ENCODE measurements around the gene S100A11.
"Not testable (repeated sequence)": the region's sequence is repeated elsewhere in the genome, so short reads cannot be mapped to it uniquely, and the experiment has no call there.

Gene S100A11

DNA sequence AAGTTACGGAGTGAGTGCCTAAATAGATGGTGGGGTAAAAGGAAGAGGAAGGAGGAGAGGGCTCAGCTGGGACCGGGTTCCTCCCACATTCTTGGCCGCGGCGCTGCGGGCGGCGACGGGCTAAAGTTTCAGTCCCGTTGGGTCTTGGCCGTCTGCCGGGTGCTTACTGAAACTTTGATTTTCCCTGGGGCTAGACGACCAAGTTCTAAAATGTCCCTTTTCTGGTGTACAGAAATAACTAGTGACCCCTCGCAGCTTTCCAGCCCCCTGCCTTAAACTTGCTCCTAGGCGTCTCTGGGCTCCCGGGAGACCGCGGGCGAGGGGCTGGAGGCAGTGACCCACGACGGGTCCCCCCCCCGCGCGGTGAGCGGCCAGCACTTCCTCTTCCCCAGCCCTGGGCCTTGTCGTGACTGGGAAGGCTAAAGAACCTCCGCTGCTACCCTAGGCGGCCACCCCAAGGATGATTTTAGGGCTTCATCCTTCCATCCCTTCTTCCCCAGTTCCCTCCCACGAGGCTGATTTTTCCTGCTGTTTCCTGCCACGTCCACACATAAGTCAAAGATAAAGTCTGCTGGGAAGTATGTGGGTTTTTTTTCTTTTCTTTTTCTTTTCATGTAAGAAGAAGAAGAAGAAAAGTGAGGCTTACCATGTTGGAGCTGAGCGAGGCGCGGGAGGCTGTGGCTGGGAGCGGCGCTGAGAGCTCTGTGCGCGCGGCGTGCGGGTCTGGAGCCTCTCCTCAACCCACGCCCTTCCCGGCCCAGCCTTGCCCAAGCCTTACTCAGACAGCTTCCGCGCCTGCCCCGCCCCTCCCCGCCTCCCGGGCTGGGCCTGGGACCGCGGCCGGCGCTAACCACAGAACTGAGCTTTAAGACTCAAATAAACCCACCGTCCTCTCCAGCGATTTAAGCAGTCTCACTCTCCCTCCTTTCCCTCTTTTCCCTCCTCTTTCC, at the start of gene S100A11:
Gene S100A11, minus strand, starts transcription at position 738 of the 950 bp plus-strand sequence. Its CDS starts 89 bp downstream, at position 649.
- Mint-ChIP-seq H3K4me1 (ENCODE audit: low read depth) (peaks cover 21% of the 10 kb centered on the region), H3K27ac (peak within 1 kb of the TSS; percentile 100), H3K9me3 (no peaks in the 10 kb centered on the region), H3K36me3 (ENCODE audit: low read depth) (peaks cover 55% of the 10 kb centered on the region), H3K27me3 (no peaks in the 10 kb centered on the region), H3K4me3 (peak within 1 kb of the TSS; percentile 97)
- intact Hi-C loops (cut with micrococcal nuclease): loop anchor here (1.0 to 5.0 kb wide), 2 partner anchors 12 to 34 kb away; no protein-coding TSS in a partner anchor

DNA sequence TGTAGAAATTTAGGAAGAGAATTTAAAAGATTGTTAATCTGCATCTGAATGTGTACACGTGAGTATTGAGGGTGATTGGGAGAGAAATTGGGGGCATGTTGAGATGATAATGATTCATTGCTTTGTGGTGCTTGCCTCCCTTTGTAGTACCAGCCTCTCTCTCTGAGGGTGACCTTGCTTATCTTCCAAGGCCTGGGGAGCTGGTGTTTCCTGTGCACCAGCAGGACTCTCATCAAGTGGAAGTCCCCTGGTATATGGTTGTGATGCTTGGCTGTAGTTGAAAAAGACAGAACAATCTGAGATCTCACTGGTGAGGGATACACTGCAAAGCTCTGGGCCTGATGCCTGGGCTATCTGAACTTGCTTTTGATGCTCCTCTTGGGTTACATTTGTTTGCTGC, 48.0 kb upstream of the S100A11 start:
- intact Hi-C loops (cut with micrococcal nuclease): no loop called here
- Mint-ChIP-seq H3K27me3 (peaks cover 19% of the 10 kb centered on the region), H3K4me3 (no peak overlapping the region), H3K9me3 (no peaks in the 10 kb centered on the region), H3K27ac (no peak overlapping the region), H3K36me3 (ENCODE audit: low read depth) (no peaks in the 10 kb centered on the region), H3K4me1 (ENCODE audit: low read depth) (peaks cover under 1% of the 10 kb centered on the region)

- peaks cover 26% of the 10 kb centered on the region for H3K27me3 Mint-ChIP-seq
- H3K4me3 Mint-ChIP-seq; H3K4me1 Mint-ChIP-seq (ENCODE audit: low read depth); intact Hi-C loops (cut with micrococcal nuclease); H3K9me3 Mint-ChIP-seq; H3K36me3 Mint-ChIP-seq (ENCODE audit: low read depth); H3K27ac Mint-ChIP-seq: not testable (repeated sequence)
Measured at GRCh38 chr1:152081026-152081425, 44.2 kb upstream of the S100A11 start.

DNA sequence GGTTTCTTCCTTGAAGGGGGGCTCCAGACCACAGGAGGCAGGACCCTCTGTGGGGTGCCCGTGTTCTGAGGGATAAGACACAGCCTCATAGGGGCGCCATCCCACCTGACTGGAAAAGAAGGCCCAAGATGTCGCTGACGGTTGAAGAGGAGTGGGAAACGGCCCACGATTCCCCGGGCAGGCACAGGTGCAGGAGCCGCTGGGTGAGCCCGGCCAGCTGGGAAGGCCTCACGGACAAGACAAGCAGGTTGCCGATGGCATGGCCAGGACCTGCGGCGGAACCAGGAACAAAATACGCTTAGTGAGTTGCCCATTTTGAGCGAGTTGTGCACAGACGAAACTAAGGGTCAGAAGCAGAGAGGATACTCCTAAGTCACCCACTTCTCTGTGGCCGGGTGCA, 43.7 kb upstream of the S100A11 start:
- H3K27ac Mint-ChIP-seq; H3K4me3 Mint-ChIP-seq; intact Hi-C loops (cut with micrococcal nuclease); H3K9me3 Mint-ChIP-seq; H3K4me1 Mint-ChIP-seq (ENCODE audit: low read depth); H3K36me3 Mint-ChIP-seq (ENCODE audit: low read depth): not testable (repeated sequence)
- peaks cover 26% of the 10 kb centered on the region for H3K27me3 Mint-ChIP-seq

DNA sequence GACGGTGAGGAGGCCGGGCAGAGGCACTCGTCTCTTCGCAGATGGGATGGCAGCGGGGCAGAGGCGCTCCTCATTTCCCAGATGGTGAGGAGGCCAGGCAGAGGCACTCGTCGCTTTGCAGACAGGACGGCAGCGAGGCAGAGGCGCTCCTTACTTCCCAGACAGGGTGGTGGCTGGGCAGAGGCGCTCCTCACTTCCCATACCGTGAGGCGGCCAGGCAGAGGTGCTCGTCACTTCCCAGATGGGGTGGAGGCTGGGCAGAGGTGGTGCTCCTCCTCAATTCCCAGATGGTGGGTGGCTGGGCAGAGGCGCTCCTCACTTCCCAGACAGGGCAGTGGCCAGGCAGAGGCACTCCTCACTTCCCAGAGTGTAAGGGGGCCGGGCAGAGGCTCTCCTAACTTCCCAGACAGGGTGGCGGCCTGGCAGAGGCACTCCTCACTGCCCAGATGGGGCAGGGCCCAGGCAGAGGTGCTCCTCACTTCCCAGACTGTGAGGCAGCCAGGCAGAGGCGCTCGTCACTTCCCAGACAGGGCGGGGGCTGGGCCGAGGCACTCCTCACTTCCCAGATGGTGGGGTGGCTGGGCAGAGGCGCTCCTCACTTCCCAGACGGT, 42.1 kb upstream of the S100A11 start:
- Mint-ChIP-seq H3K36me3 (ENCODE audit: low read depth) (no peaks in the 10 kb centered on the region), H3K9me3 (no peaks in the 10 kb centered on the region), H3K27ac (no peak overlapping the region), H3K27me3 (peaks cover 30% of the 10 kb centered on the region), H3K4me1 (ENCODE audit: low read depth) (no peaks in the 10 kb centered on the region), H3K4me3 (no peak overlapping the region)
- intact Hi-C loops (cut with micrococcal nuclease): no loop called here

DNA sequence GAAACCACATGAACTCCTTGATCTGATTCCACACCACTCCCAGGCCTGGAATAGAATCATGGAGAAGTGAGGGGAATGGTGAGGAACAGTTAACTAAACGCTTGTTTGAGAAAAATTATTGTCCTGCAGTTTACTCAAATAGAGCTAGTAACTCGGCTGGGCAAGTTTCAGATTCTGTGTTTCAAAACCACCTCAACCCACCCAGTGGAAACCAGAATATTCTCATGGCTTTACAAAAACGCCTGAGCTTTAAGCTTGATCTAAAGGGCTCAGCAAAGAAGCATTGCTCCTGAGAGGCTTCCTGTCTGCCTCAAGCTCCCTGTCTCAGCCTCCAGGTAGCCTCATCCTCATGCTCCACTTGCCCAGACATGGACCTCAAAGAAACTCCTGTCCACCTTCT, 35.5 kb upstream of the S100A11 start:
- no peaks in the 10 kb centered on the region for H3K36me3 Mint-ChIP-seq (ENCODE audit: low read depth)
- intact Hi-C loops (cut with micrococcal nuclease): no loop called here
- no peak overlapping the region for H3K27ac Mint-ChIP-seq
- H3K9me3 Mint-ChIP-seq: no peaks in the 10 kb centered on the region
- peaks cover 4% of the 10 kb centered on the region for H3K4me1 Mint-ChIP-seq (ENCODE audit: low read depth)
- no peak overlapping the region for H3K4me3 Mint-ChIP-seq
- H3K27me3 Mint-ChIP-seq: peaks cover 37% of the 10 kb centered on the region

- no peak overlapping the region for H3K4me3 Mint-ChIP-seq
- intact Hi-C loops (cut with micrococcal nuclease): no loop called here
- peaks cover 11% of the 10 kb centered on the region for H3K4me1 Mint-ChIP-seq (ENCODE audit: low read depth)
- no peak overlapping the region for H3K27ac Mint-ChIP-seq
- peaks cover 39% of the 10 kb centered on the region for H3K27me3 Mint-ChIP-seq
- no peaks in the 10 kb centered on the region for H3K9me3 Mint-ChIP-seq
- no peaks in the 10 kb centered on the region for H3K36me3 Mint-ChIP-seq (ENCODE audit: low read depth)
Measured at GRCh38 chr1:152071123-152071522, 34.3 kb upstream of the S100A11 start.

GRCh38 chr1:152067929-152068328, 31.1 kb upstream of the S100A11 start:
- Mint-ChIP-seq H3K4me1 (ENCODE audit: low read depth) (peaks cover 11% of the 10 kb centered on the region), H3K9me3 (peaks cover 7% of the 10 kb centered on the region), H3K27me3 (peaks cover 38% of the 10 kb centered on the region), H3K27ac (no peak overlapping the region), H3K36me3 (ENCODE audit: low read depth) (no peaks in the 10 kb centered on the region), H3K4me3 (no peak overlapping the region)
- intact Hi-C loops (cut with micrococcal nuclease): no loop called here

DNA sequence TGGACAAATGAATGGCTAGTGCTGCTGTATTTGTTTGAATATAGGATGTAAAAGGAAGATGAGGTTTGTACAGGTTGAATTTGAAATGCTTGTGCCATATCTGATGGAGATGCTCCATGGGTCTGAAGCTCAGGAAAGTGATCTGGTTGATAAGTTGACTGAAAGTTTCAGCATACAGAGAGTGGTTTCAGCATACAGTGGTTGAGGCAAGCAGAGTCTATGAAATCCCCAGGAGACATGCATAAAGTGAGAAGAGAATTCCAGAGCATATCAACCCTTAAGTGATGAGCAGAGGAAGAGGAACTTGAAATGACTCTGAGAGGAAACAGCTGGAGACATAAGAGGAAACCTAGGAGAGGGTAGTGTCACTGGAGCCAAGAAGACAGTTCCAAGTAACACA, 30.3 kb upstream of the S100A11 start:
- no peak overlapping the region for H3K27ac Mint-ChIP-seq
- H3K9me3 Mint-ChIP-seq: peaks cover 7% of the 10 kb centered on the region
- no peak overlapping the region for H3K4me3 Mint-ChIP-seq
- peaks cover 30% of the 10 kb centered on the region for H3K27me3 Mint-ChIP-seq
- intact Hi-C loops (cut with micrococcal nuclease): no loop called here
- H3K4me1 Mint-ChIP-seq (ENCODE audit: low read depth): peaks cover 11% of the 10 kb centered on the region
- no peaks in the 10 kb centered on the region for H3K36me3 Mint-ChIP-seq (ENCODE audit: low read depth)

- peaks cover 4% of the 10 kb centered on the region for H3K4me1 Mint-ChIP-seq (ENCODE audit: low read depth)
- H3K9me3 Mint-ChIP-seq: peaks cover 7% of the 10 kb centered on the region
- H3K27me3 Mint-ChIP-seq: peaks cover 24% of the 10 kb centered on the region
- H3K4me3 Mint-ChIP-seq: no peak overlapping the region
- H3K27ac Mint-ChIP-seq: no peak overlapping the region
- H3K36me3 Mint-ChIP-seq (ENCODE audit: low read depth): no peaks in the 10 kb centered on the region
- intact Hi-C loops (cut with micrococcal nuclease): loop anchor here (5.0 kb wide), 1 partner anchor 60 kb away; no protein-coding TSS in a partner anchor
Measured at GRCh38 chr1:152061952-152062351, 25.1 kb upstream of the S100A11 start.

- Mint-ChIP-seq H3K4me1 (ENCODE audit: low read depth) (peaks cover 39% of the 10 kb centered on the region), H3K36me3 (ENCODE audit: low read depth) (no peaks in the 10 kb centered on the region), H3K4me3 (no peak overlapping the region), H3K27me3 (peaks cover 35% of the 10 kb centered on the region), H3K9me3 (no peaks in the 10 kb centered on the region), H3K27ac (no peak overlapping the region)
- intact Hi-C loops (cut with micrococcal nuclease): loop anchor here (2.0 to 5.0 kb wide), 4 partner anchors 54 to 404 kb away; no protein-coding TSS in a partner anchor
Measured at GRCh38 chr1:152053375-152053774, 16.6 kb upstream of the S100A11 start.

- H3K4me3 Mint-ChIP-seq: no peak overlapping the region
- H3K27ac Mint-ChIP-seq: no peak overlapping the region
- peaks cover 28% of the 10 kb centered on the region for H3K27me3 Mint-ChIP-seq
- H3K36me3 Mint-ChIP-seq (ENCODE audit: low read depth): no peaks in the 10 kb centered on the region
- peaks cover 44% of the 10 kb centered on the region for H3K4me1 Mint-ChIP-seq (ENCODE audit: low read depth)
- H3K9me3 Mint-ChIP-seq: no peaks in the 10 kb centered on the region
- intact Hi-C loops (cut with micrococcal nuclease): loop anchor here (1.0 to 5.0 kb wide), 5 partner anchors 55 to 405 kb away; no protein-coding TSS in a partner anchor
Measured at GRCh38 chr1:152052606-152053005, 15.8 kb upstream of the S100A11 start.

DNA sequence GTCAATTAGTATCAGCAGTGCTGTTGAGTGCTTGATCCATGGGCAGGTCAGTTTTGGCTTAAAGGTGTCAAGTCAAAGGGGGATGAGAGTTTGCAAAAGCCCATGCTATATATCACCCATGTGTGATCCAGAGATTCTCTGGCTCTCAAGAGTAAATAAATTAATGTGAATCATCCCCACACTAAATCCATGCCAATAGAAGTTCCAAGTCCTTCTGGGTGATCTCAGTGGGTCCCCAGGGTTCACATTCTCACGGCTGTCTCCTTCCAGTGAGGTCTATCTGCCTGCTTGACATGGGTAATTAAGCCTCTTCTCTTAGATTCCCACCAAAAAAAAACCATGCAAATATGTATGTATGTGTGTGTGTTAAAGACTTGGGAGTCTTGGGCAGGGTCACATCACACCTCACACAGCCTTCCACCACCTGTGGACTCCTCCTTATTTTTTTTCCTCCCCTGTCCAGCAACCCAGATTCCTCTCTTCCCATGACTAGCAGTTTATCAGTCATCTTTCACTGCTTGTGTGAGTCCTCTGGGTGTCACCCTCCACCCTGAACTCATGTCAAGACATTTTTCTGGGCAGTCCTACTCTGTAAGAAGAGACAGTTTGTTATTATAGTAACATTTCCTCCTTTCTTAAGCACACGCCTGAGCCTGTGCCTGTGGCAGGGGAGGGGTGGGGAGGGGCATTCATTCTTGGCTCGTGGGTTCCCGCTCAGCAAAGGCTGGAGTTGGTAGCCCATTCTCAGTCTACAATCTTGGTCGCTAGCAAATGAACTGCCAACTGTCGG, 14.3 kb upstream of the S100A11 start:
- no peaks in the 10 kb centered on the region for H3K36me3 Mint-ChIP-seq (ENCODE audit: low read depth)
- H3K9me3 Mint-ChIP-seq: no peaks in the 10 kb centered on the region
- H3K4me1 Mint-ChIP-seq (ENCODE audit: low read depth): peaks cover 48% of the 10 kb centered on the region
- H3K4me3 Mint-ChIP-seq: no peak overlapping the region
- H3K27ac Mint-ChIP-seq: peak overlapping the region; percentile 80
- intact Hi-C loops (cut with micrococcal nuclease): loop anchor here (5.0 kb wide), 3 partner anchors 56 to 406 kb away; no protein-coding TSS in a partner anchor
- peaks cover 22% of the 10 kb centered on the region for H3K27me3 Mint-ChIP-seq

Measured in dendritic cell treated with granulocyte-macrophage colony-stimulating factor and Interleukin-4, amounts not matched to agents 40 ng/mL and 50 ng/mL, for 4 days (primary cell).